ENCODE results near the gene SH2D6. TPM values are rescaled to one million over a fixed set of nuclear protein-coding genes. Genes with fewer than 3 reads are reported as not detected.

Gene SH2D6
- polyA plus RNA-seq, 3 donors = not detected

DNA sequence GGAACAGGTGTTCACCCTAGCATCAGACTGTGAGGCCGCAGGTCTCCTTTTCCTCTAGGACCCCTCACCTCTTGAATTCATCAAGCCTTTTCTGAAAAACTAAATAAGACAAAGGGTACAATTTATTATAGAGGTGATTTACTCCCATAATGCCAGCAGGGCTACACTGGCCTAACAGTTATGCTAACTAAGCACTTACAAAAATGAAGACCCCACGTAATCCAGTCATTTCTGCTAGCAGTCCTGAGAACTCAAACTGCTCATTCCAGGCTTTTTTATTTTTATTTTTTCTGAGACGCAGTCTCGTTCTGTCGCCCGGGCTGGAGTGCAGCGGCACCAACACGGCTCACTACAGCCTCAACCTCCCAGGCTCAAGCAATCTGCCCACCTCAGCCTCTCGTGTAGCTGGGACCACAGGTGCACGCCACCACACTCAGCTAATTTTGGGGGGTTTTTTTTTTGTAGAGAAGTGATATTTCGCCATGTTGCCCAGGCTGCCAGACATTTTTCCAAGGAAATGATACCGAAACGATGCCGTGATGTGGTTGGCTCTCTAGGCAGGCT lies 22.5 kb upstream of the SH2D6 start:
- Histone ChIP-seq H3K4me3 (replicated peaks in 1 of 3; ENCODE audit: low read depth in 2 of 3, low read length in 3 of 3) (no peak overlapping the region), H3K79me2 (ENCODE audit: insufficient read depth, low read length) (peaks cover 20% of the 10 kb centered on the region), H4K20me1 (ENCODE audit: insufficient read depth, low read length) (peaks cover 45% of the 10 kb centered on the region), H3K9me3 (replicated peaks in 1 of 2; ENCODE audit: control insufficient read depth in 1 of 2, insufficient read depth in 1 of 2, low read length in 2 of 2) (no peaks in the 10 kb centered on the region), H3K27ac (ENCODE audit: low read depth in 1 of 2, low read length in 2 of 2) (peak overlapping the region in 1 of 2 donors; percentile 50), H2AFZ (ENCODE audit: insufficient read depth, low read depth, low read length, poor library complexity, severe bottlenecking) (no peak overlapping the region), H3K36me3 (replicated peaks in 1 of 2; ENCODE audit: control insufficient read depth in 1 of 2, insufficient read depth in 2 of 2, low read length in 2 of 2) (peaks cover 88 to 100% of the 10 kb centered on the region in 2 donors), H3K9ac (ENCODE audit: insufficient read depth, low read length, poor library complexity, severe bottlenecking) (no peak overlapping the region), H3K27me3 (ENCODE audit: control insufficient read depth in 2 of 2, insufficient read depth in 2 of 2, low read length in 2 of 2) (no peaks in the 10 kb centered on the region), H3K4me2 (replicated peaks; ENCODE audit: extremely low read depth, low read length, poor library complexity, severe bottlenecking) (no peak overlapping the region), H3K4me1 (ENCODE audit: control insufficient read depth in 1 of 2, insufficient read depth in 2 of 2, low read length in 2 of 2) (peaks cover 0 to 6% of the 10 kb centered on the region in 2 donors)
- Mint-ChIP-seq H3K4me1 (peaks cover 6% of the 10 kb centered on the region), H3K27me3 (ENCODE audit: low read depth in 3 of 3) (no peaks in the 10 kb centered on the region), H3K9me3 (no peaks in the 10 kb centered on the region), H3K36me3 (peaks cover 75 to 99% of the 10 kb centered on the region in 2 donors), H3K27ac (peak overlapping the region in 2 of 7 donors; percentile 4 to 8), H3K4me3 (no peak overlapping the region)
- no peak for DNase-seq
- WGBS (ENCODE audit: insufficient coverage) = 100% methylated on average over 1 of the region's 14 CpGs
- TF ChIP-seq CTCF (IDR thresholded peaks at IDR 0.05) = no peak
- intact Hi-C loops (cut with micrococcal nuclease) = no loop called here

GRCh38 chr2:85396531-85397470 lies 21.7 kb upstream of the SH2D6 start:
- H3K36me3 Mint-ChIP-seq = peaks cover 76 to 99% of the 10 kb centered on the region in 2 donors
- no peak for DNase-seq
- H3K4me3 ChIP-seq (replicated peaks in 1 of 3; ENCODE audit: low read depth in 2 of 3, low read length in 3 of 3) = no peak overlapping the region
- no peak overlapping the region for H3K9ac ChIP-seq (ENCODE audit: insufficient read depth, low read length, poor library complexity, severe bottlenecking)
- 100% methylated on average over 2 of the region's 5 CpGs for WGBS (ENCODE audit: insufficient coverage)
- H3K4me2 ChIP-seq (replicated peaks; ENCODE audit: extremely low read depth, low read length, poor library complexity, severe bottlenecking) = no peak overlapping the region
- H3K9me3 ChIP-seq (replicated peaks in 1 of 2; ENCODE audit: control insufficient read depth in 1 of 2, insufficient read depth in 1 of 2, low read length in 2 of 2) = no peaks in the 10 kb centered on the region
- H3K27ac ChIP-seq (ENCODE audit: low read depth in 1 of 2, low read length in 2 of 2) = peak overlapping the region in 1 of 2 donors; percentile 50
- H3K36me3 ChIP-seq (replicated peaks in 1 of 2; ENCODE audit: control insufficient read depth in 1 of 2, insufficient read depth in 2 of 2, low read length in 2 of 2) = peaks cover 88 to 100% of the 10 kb centered on the region in 2 donors
- no peak overlapping the region for H2AFZ ChIP-seq (ENCODE audit: insufficient read depth, low read depth, low read length, poor library complexity, severe bottlenecking)
- H3K79me2 ChIP-seq (ENCODE audit: insufficient read depth, low read length) = peaks cover 28% of the 10 kb centered on the region
- TF ChIP-seq CTCF (IDR thresholded peaks at IDR 0.05) = no peak
- no peaks in the 10 kb centered on the region for H3K27me3 ChIP-seq (ENCODE audit: control insufficient read depth in 2 of 2, insufficient read depth in 2 of 2, low read length in 2 of 2)
- peaks cover 0 to 8% of the 10 kb centered on the region in 2 donors for H3K4me1 ChIP-seq (ENCODE audit: control insufficient read depth in 1 of 2, insufficient read depth in 2 of 2, low read length in 2 of 2)
- peaks cover 8% of the 10 kb centered on the region for H3K4me1 Mint-ChIP-seq
- H3K27ac Mint-ChIP-seq = peak overlapping the region in 5 of 7 donors; percentile 4 to 73 (median 27)
- H3K4me3 Mint-ChIP-seq = no peak overlapping the region
- H3K27me3 Mint-ChIP-seq (ENCODE audit: low read depth in 3 of 3) = no peaks in the 10 kb centered on the region
- H3K9me3 Mint-ChIP-seq = no peaks in the 10 kb centered on the region
- peaks cover 46% of the 10 kb centered on the region for H4K20me1 ChIP-seq (ENCODE audit: insufficient read depth, low read length)
- intact Hi-C loops (cut with micrococcal nuclease) = no loop called here

All from CD14-positive monocyte (primary cell).